Rectal smooth muscle tissue (tissue), 1 donor: ENCODE data around the gene EEF1G.
A peak's percentile ranks its signal among the peaks of the same experiment; 100 is the strongest.

ENCODE experiments used
- H3K27ac ChIP-seq: one replicate; pipeline ENCODE4 v1.7.0; 2013; ENCODE audit warnings: low read depth, low read length, inconsistent platforms
- H3K27me3 ChIP-seq: one replicate; pipeline ENCODE4 v1.7.0; 2013; ENCODE audit warnings: low read length; ENCODE audit not compliant: control insufficient read depth, insufficient read depth
- H3K36me3 ChIP-seq: one replicate; pipeline ENCODE4 v1.7.0; 2013; ENCODE audit warnings: low read length; ENCODE audit not compliant: control insufficient read depth, insufficient read depth
- H3K4me1 ChIP-seq: one replicate; pipeline ENCODE4 v1.7.0; 2013; ENCODE audit warnings: low read length; ENCODE audit not compliant: control insufficient read depth, insufficient read depth
- H3K4me3 ChIP-seq: one replicate; pipeline ENCODE4 v1.7.0; 2013; ENCODE audit warnings: low read length
- H3K9ac ChIP-seq: one replicate; pipeline ENCODE4 v1.7.0; 2013; ENCODE audit warnings: low read length

EEF1G gene

GRCh38 chr11:62610814-62611704 is 37.4 kb upstream of the EEF1G start:
- peak overlapping the region; percentile 88 for H3K9ac ChIP-seq
- H3K4me3 ChIP-seq = peak overlapping the region; percentile 74
- peaks cover 10% of the 10 kb centered on the region for H3K4me1 ChIP-seq
- H3K36me3 ChIP-seq = peaks cover 4% of the 10 kb centered on the region
- H3K27ac ChIP-seq = peak overlapping the region; percentile 82
- H3K27me3 ChIP-seq = no peaks in the 10 kb centered on the region

- Histone ChIP-seq H3K27me3 (no peaks in the 10 kb centered on the region), H3K4me1 (peaks cover 10% of the 10 kb centered on the region), H3K36me3 (peaks cover 6% of the 10 kb centered on the region), H3K9ac (no peak overlapping the region), H3K27ac (no peak overlapping the region), H3K4me3 (no peak overlapping the region)
These were observed 36.7 kb upstream of the EEF1G start for GRCh38 chr11:62610403-62610802.

- no peak overlapping the region for H3K27ac ChIP-seq
- peaks cover 8% of the 10 kb centered on the region for H3K36me3 ChIP-seq
- peaks cover 10% of the 10 kb centered on the region for H3K4me1 ChIP-seq
- H3K27me3 ChIP-seq = no peaks in the 10 kb centered on the region
- H3K4me3 ChIP-seq = no peak overlapping the region
- H3K9ac ChIP-seq = no peak overlapping the region
These were observed 35.1 kb upstream of the EEF1G start for GRCh38 chr11:62608776-62609175.

- H3K27me3 ChIP-seq = no peaks in the 10 kb centered on the region
- no peak overlapping the region for H3K27ac ChIP-seq
- peaks cover 8% of the 10 kb centered on the region for H3K36me3 ChIP-seq
- H3K4me3 ChIP-seq = no peak overlapping the region
- H3K4me1 ChIP-seq = peaks cover 14% of the 10 kb centered on the region
- no peak overlapping the region for H3K9ac ChIP-seq
These were observed 34.0 kb upstream of the EEF1G start for GRCh38 chr11:62607714-62608113.

GRCh38 chr11:62605902-62606301 is 32.2 kb upstream of the EEF1G start:
- H3K9ac ChIP-seq = no peak overlapping the region
- H3K4me3 ChIP-seq = no peak overlapping the region
- no peak overlapping the region for H3K27ac ChIP-seq
- H3K27me3 ChIP-seq = no peaks in the 10 kb centered on the region
- H3K4me1 ChIP-seq = peaks cover 8% of the 10 kb centered on the region
- peaks cover 8% of the 10 kb centered on the region for H3K36me3 ChIP-seq

- Histone ChIP-seq H3K4me1 (peaks cover 7% of the 10 kb centered on the region), H3K36me3 (peaks cover 7% of the 10 kb centered on the region)
These were observed 31.8 kb upstream of the EEF1G start for GRCh38 chr11:62605467-62605866.

GRCh38 chr11:62604460-62605120 is 30.9 kb upstream of the EEF1G start:
- H3K9ac ChIP-seq = no peak overlapping the region
- peaks cover 3% of the 10 kb centered on the region for H3K36me3 ChIP-seq
- peaks cover 13% of the 10 kb centered on the region for H3K4me1 ChIP-seq
- no peak overlapping the region for H3K4me3 ChIP-seq
- H3K27me3 ChIP-seq = no peaks in the 10 kb centered on the region
- no peak overlapping the region for H3K27ac ChIP-seq

More at GRCh38 chr11:62605467-62605866, 31.8 kb upstream of the EEF1G start:
- Histone ChIP-seq H3K9ac (no peak overlapping the region), H3K27me3 (no peaks in the 10 kb centered on the region), H3K27ac (no peak overlapping the region), H3K4me3 (no peak overlapping the region)

GRCh38 chr11:62603776-62604299 is 30.1 kb upstream of the EEF1G start:
- H3K36me3 ChIP-seq = peaks cover 3% of the 10 kb centered on the region
- H3K4me1 ChIP-seq = peaks cover 21% of the 10 kb centered on the region
- no peak overlapping the region for H3K9ac ChIP-seq
- no peak overlapping the region for H3K27ac ChIP-seq
- no peaks in the 10 kb centered on the region for H3K27me3 ChIP-seq
- H3K4me3 ChIP-seq = no peak overlapping the region

- no peaks in the 10 kb centered on the region for H3K27me3 ChIP-seq
- H3K4me3 ChIP-seq = peak overlapping the region; percentile 82
- H3K36me3 ChIP-seq = peaks cover 8% of the 10 kb centered on the region
- H3K4me1 ChIP-seq = peaks cover 23% of the 10 kb centered on the region
- H3K27ac ChIP-seq = peak overlapping the region; percentile 83
- H3K9ac ChIP-seq = no peak overlapping the region
These were observed 29.3 kb upstream of the EEF1G start for GRCh38 chr11:62603072-62603408.

- peak overlapping the region; percentile 83 for H3K27ac ChIP-seq
- H3K9ac ChIP-seq = peak overlapping the region; percentile 14
- peak overlapping the region; percentile 82 for H3K4me3 ChIP-seq
- H3K4me1 ChIP-seq = peaks cover 23% of the 10 kb centered on the region
- peaks cover 13% of the 10 kb centered on the region for H3K36me3 ChIP-seq
- no peaks in the 10 kb centered on the region for H3K27me3 ChIP-seq
These were observed 28.7 kb upstream of the EEF1G start for GRCh38 chr11:62602141-62603071.

- H3K4me3 ChIP-seq = peak within 1 kb of the TSS; percentile 82
- peaks cover 17% of the 10 kb centered on the region for H3K36me3 ChIP-seq
- H3K27me3 ChIP-seq = no peaks in the 10 kb centered on the region
- H3K9ac ChIP-seq = peak within 1 kb of the TSS; percentile 82
- peak within 1 kb of the TSS; percentile 92 for H3K27ac ChIP-seq
- peaks cover 23% of the 10 kb centered on the region for H3K4me1 ChIP-seq
These were observed 27.9 kb upstream of the EEF1G start, which contains the start of gene MTA2 for GRCh38 chr11:62601372-62602140. Gene MTA2 (minus strand): TSS chr11:62601865. CDS start chr11:62601450, 415 bp downstream.
